Brain microvascular endothelial cell (primary cell): ENCODE data around the gene GCFC2.

Source experiments
- DNase-seq: peaks from one replicate; pipeline ENCODE4 v3.0.0-alpha.2; 2020
- H3K27ac ChIP-seq: fragments of 250-450 bp; sonication (Bioruptor Pico); 2 replicates; pipeline ENCODE4 v1.5.1; 2020; ENCODE audit warnings: mild to moderate bottlenecking, moderate library complexity
- H3K27me3 ChIP-seq: fragments of 250-450 bp; sonication (Bioruptor Pico); replicated peaks from 2 replicates; pipeline ENCODE4 v1.5.1; 2020; ENCODE audit warnings: mild to moderate bottlenecking
- H3K36me3 ChIP-seq: fragments of 250-450 bp; sonication (Bioruptor Pico); replicated peaks from 2 replicates; pipeline ENCODE4 v1.5.1; 2020; ENCODE audit warnings: mild to moderate bottlenecking
- H3K4me3 ChIP-seq: 2 replicates; pipeline ENCODE4 v1.5.1; 2011; ENCODE audit warnings: low read depth, mild to moderate bottlenecking, control low read depth, low read length, moderate library complexity
- CTCF ChIP-seq: IDR thresholded peaks from 2 replicates; pipeline ENCODE4 v1.5.1; 2011; ENCODE audit warnings: low read depth, mild to moderate bottlenecking, moderate library complexity, low read length, control low read depth, inconsistent platforms; ENCODE audit errors: missing control alignments
- in situ Hi-C: cut with HindIII; loops from 2 replicates; pipeline ENCODE4 v1.10.0; 2017; ENCODE audit warnings: low sequenced_read_pairs, low pct_ligation_motif_present

GCFC2 gene

GRCh38 chr2:75622500-75622899 lies 88.2 kb downstream of the GCFC2 start:
- in situ Hi-C loops = loop anchor here (25.0 kb wide), 1 partner anchor 160 kb away; no protein-coding TSS in a partner anchor
- Histone ChIP-seq H3K36me3 (no peaks in the 10 kb centered on the region), H3K27me3 (no peaks in the 10 kb centered on the region), H3K27ac (no peak overlapping the region), H3K4me3 (no peak overlapping the region)
- no peak for DNase-seq
- no peak for TF ChIP-seq CTCF

GRCh38 chr2:75621228-75621627 lies 89.5 kb downstream of the GCFC2 start:
- no peak for DNase-seq
- no peak for TF ChIP-seq CTCF
- no peak overlapping the region for H3K4me3 ChIP-seq
- H3K27me3 ChIP-seq = no peaks in the 10 kb centered on the region
- no peak overlapping the region for H3K27ac ChIP-seq
- in situ Hi-C loops = loop anchor here (25.0 kb wide), 1 partner anchor 159 kb away; no protein-coding TSS in a partner anchor
- no peaks in the 10 kb centered on the region for H3K36me3 ChIP-seq

GRCh38 chr2:75619956-75620740 lies 90.6 kb downstream of the GCFC2 start:
- TF ChIP-seq CTCF = no peak
- Histone ChIP-seq H3K4me3 (no peak overlapping the region), H3K27ac (no peak overlapping the region), H3K36me3 (no peaks in the 10 kb centered on the region), H3K27me3 (no peaks in the 10 kb centered on the region)
- no peak for DNase-seq
- in situ Hi-C loops = loop anchor here (25.0 kb wide), 1 partner anchor 158 kb away; no protein-coding TSS in a partner anchor

- Histone ChIP-seq H3K27ac (no peak overlapping the region), H3K4me3 (no peak overlapping the region), H3K36me3 (no peaks in the 10 kb centered on the region), H3K27me3 (no peaks in the 10 kb centered on the region)
- TF ChIP-seq CTCF = no peak
- in situ Hi-C loops = loop anchor here (25.0 kb wide), 1 partner anchor 155 kb away; no protein-coding TSS in a partner anchor
- DNase-seq = no peak
Observed at GRCh38 chr2:75616933-75617332, 93.8 kb downstream of the GCFC2 start.

- Histone ChIP-seq H3K4me3 (no peak overlapping the region), H3K27me3 (no peaks in the 10 kb centered on the region), H3K36me3 (no peaks in the 10 kb centered on the region), H3K27ac (no peak overlapping the region)
- no peak for TF ChIP-seq CTCF
- in situ Hi-C loops = loop anchor here (25.0 kb wide), 1 partner anchor 154 kb away; no protein-coding TSS in a partner anchor
- DNase-seq = no peak
Observed at GRCh38 chr2:75616406-75616805, 94.3 kb downstream of the GCFC2 start.
